ENCODE data around the gene OR6C4. TPM values are rescaled to one million over a fixed set of nuclear protein-coding genes. Genes with fewer than 3 reads are reported as not detected.

Gene OR6C4
- total RNA-seq: not detected in 2 replicates

GRCh38 chr12:55549302-55549701 lies at the start of gene OR6C4:
TSS of gene OR6C4 (plus strand) at chr12:55549602. CDS start at chr12:55551227, 1,625 bp downstream.

GRCh38 chr12:55572168-55572567 lies 22.8 kb downstream of the OR6C4 start, which contains the start of gene OR2AP1:
TSS of gene OR2AP1 (plus strand) at chr12:55572468. CDS start at chr12:55574415, 1,947 bp downstream.

Other genes with a start within 250 kb of the OR6C4 start
- gene OR6C1, start 235.3 kb upstream of the OR6C4 start, total RNA-seq: not detected in 2 replicates
- gene OR6C3, start 218.9 kb upstream of the OR6C4 start, total RNA-seq: not detected in 2 replicates
- gene OR6C75, start 186.6 kb upstream of the OR6C4 start, total RNA-seq: not detected in 2 replicates
- gene OR6C65, start 149.1 kb upstream of the OR6C4 start, total RNA-seq: not detected in 2 replicates
- gene OR6C76, start 123.3 kb upstream of the OR6C4 start, total RNA-seq: not detected in 2 replicates
- gene OR6C2, start 105.5 kb upstream of the OR6C4 start, total RNA-seq: not detected in 2 replicates
- not detected in 2 replicates for gene OR6C70, start 79.5 kb upstream of the OR6C4 start, total RNA-seq
- not detected in 2 replicates for gene OR6C68, start 57.2 kb upstream of the OR6C4 start, total RNA-seq
- not detected in 2 replicates for gene OR2AP1, start 22.9 kb downstream of the OR6C4 start, total RNA-seq
- gene OR10P1, start 87.3 kb downstream of the OR6C4 start, total RNA-seq: not detected in 2 replicates
- 17.9 and 31.8 TPM in 2 replicates for gene ITGA7, start 158.3 kb downstream of the OR6C4 start, total RNA-seq
- 58.5 and 75.5 TPM in 2 replicates for gene BLOC1S1, start 166.4 kb downstream of the OR6C4 start, total RNA-seq
- gene RDH5, start 170.8 kb downstream of the OR6C4 start, total RNA-seq: 60.9 and 66.7 TPM in 2 replicates
- gene CD63, start 179.4 kb downstream of the OR6C4 start, total RNA-seq: 2,567 and 3,055 TPM in 2 replicates
- gene GDF11, start 193.5 kb downstream of the OR6C4 start, total RNA-seq: 3.7 and 3.8 TPM in 2 replicates